Caco-2 (cell line): ENCODE data around the gene OR5B21. TPM values are rescaled to one million over a fixed set of nuclear protein-coding genes. Genes with fewer than 3 reads are reported as not detected.

Experiments used
- BruUV-seq: library from RNA; stranded (reverse); fragments of 400-500 nt; replicated peaks from 2 replicates; lab custom pipeline; 2021; lab: Mats Ljungman, UMichigan
- CTCF ChIA-PET: fragments of 300-600 bp; sonication (Branson Sonifier 250); formaldehyde crosslinking; loops from one replicate; lab custom pipeline; 2022; ENCODE audit warnings: antibody characterized with exemption; lab: Charles Lee
- POLR2A ChIA-PET: fragments of 300-600 bp; sonication (Branson Sonifier 250); formaldehyde crosslinking; loops from one replicate; lab custom pipeline; 2022; ENCODE audit warnings: antibody characterized with exemption; lab: Charles Lee
- DNase-seq, 2 experiments: peaks; one replicate each; pipeline versions ENCODE4 v3.0.0 to v3.0.0-alpha.2; 2020 to 2022
- H3K27me3 ChIP-seq: replicated peaks from 2 replicates; pipeline ENCODE4 v1.6.0; 2011; ENCODE audit warnings: low read length; ENCODE audit not compliant: control insufficient read depth, insufficient read depth
- H3K36me3 ChIP-seq: 2 replicates; pipeline ENCODE4 v1.5.1; 2011; ENCODE audit warnings: low read length; ENCODE audit not compliant: control insufficient read depth, insufficient read depth
- H3K4me1 ChIP-seq: fragments of 250-450 bp; sonication (Bioruptor Pico); 2 replicates; pipeline ENCODE4 v1.5.1; 2020; ENCODE audit warnings: mild to moderate bottlenecking
- H3K4me3 ChIP-seq: 2 replicates; pipeline ENCODE4 v1.5.1; 2011; ENCODE audit warnings: low read depth, mild to moderate bottlenecking, control low read depth, low read length
- H3K9me3 ChIP-seq: fragments of 250-450 bp; sonication (Bioruptor Pico); 2 replicates; pipeline ENCODE4 v1.5.1; 2020; ENCODE audit warnings: mild to moderate bottlenecking, moderate library complexity
- H3K27ac Mint-ChIP-seq: one replicate; pipeline ENCODE4 v1.8.0; 2022; ENCODE audit warnings: mixed read lengths; ENCODE audit not compliant: unreplicated experiment
- H3K27me3 Mint-ChIP-seq: one replicate; pipeline ENCODE4 v1.8.0; 2022; ENCODE audit warnings: mixed read lengths; ENCODE audit not compliant: insufficient read depth, unreplicated experiment
- H3K36me3 Mint-ChIP-seq: one replicate; pipeline ENCODE4 v1.8.0; 2022; ENCODE audit warnings: mild to moderate bottlenecking, mixed read lengths; ENCODE audit not compliant: insufficient read depth, unreplicated experiment
- H3K4me1 Mint-ChIP-seq: one replicate; pipeline ENCODE4 v1.8.0; 2022; ENCODE audit warnings: low read depth, mixed read lengths; ENCODE audit not compliant: unreplicated experiment
- H3K4me3 Mint-ChIP-seq: one replicate; pipeline ENCODE4 v1.8.0; 2022; ENCODE audit warnings: mild to moderate bottlenecking, moderate library complexity, mixed read lengths; ENCODE audit not compliant: unreplicated experiment
- H3K9me3 Mint-ChIP-seq: one replicate; pipeline ENCODE4 v1.8.0; 2022; ENCODE audit warnings: mixed read lengths; ENCODE audit not compliant: unreplicated experiment
- intact Hi-C: fragments of 100-400 bp; cut with micrococcal nuclease; formaldehyde crosslinking; loops from one replicate; pipeline ENCODE4 v1.10.0; 2022; ENCODE audit not compliant: unreplicated experiment
- total RNA-seq: library from RNA; stranded (reverse); gene quantifications from 2 replicates; pipeline ENCODE4 v1.2.3, GENCODE V29; 2022
- TF ChIP-seq, protein P1 (sequence below), 2 experiments: fragments of 200-600 bp in 1 of 2; IDR thresholded peaks; 1 replicate in 1 of 2; 2 replicates in 1 of 2; pipeline versions ENCODE4 v1.5.1 to v1.8.0; 2011 to 2022; ENCODE audit warnings: antibody characterized with exemption in 1 of 2, control low read depth in 1 of 2, inconsistent platforms in 1 of 2, low read depth in 1 of 2, low read length in 1 of 2, mild to moderate bottlenecking in 1 of 2, moderate library complexity in 1 of 2; ENCODE audit not compliant: insufficient read depth in 1 of 2, severe bottlenecking in 1 of 2, unreplicated experiment in 1 of 2

The OR5B21 gene
- total RNA-seq, 1 experiment from 2014 or later = not detected

DNA sequence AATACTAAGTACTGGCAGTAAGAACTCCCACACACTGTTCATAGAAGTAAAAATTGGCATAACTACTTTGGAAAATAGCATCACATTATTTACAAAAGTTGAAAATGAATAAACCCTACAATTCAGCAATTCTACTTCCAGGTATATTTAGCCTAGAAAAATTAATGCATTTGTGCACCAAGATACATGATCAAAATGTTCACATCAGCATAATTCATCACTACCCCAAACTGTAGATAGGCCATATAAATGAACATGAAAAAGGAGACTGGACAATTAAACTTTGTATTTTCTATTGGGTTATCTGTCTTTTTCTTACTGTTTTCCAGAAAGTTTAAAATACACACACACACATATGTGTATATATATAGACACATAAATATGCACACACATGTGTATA, 5.9 kb downstream of the OR5B21 start:
- Mint-ChIP-seq H3K4me3 (no peak overlapping the region), H3K9me3 (no peaks in the 10 kb centered on the region), H3K27me3 (peaks cover 12% of the 10 kb centered on the region), H3K27ac (no peak overlapping the region), H3K36me3 (no peaks in the 10 kb centered on the region), H3K4me1 (no peaks in the 10 kb centered on the region)
- no peak overlapping the region for H3K4me3 ChIP-seq
- BruUV-seq = no TSS peak
- TF ChIP-seq, protein P1, sequence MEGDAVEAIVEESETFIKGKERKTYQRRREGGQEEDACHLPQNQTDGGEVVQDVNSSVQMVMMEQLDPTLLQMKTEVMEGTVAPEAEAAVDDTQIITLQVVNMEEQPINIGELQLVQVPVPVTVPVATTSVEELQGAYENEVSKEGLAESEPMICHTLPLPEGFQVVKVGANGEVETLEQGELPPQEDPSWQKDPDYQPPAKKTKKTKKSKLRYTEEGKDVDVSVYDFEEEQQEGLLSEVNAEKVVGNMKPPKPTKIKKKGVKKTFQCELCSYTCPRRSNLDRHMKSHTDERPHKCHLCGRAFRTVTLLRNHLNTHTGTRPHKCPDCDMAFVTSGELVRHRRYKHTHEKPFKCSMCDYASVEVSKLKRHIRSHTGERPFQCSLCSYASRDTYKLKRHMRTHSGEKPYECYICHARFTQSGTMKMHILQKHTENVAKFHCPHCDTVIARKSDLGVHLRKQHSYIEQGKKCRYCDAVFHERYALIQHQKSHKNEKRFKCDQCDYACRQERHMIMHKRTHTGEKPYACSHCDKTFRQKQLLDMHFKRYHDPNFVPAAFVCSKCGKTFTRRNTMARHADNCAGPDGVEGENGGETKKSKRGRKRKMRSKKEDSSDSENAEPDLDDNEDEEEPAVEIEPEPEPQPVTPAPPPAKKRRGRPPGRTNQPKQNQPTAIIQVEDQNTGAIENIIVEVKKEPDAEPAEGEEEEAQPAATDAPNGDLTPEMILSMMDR (IDR thresholded peaks at IDR 0.05; ENCODE audit: insufficient read depth in 1 of 2, low read depth in 1 of 2, low read length in 1 of 2, severe bottlenecking in 1 of 2, unreplicated experiment in 1 of 2) = no peak
- CTCF ChIA-PET = no interaction called here
- no peaks in the 10 kb centered on the region for H3K9me3 ChIP-seq
- no peaks in the 10 kb centered on the region for H3K36me3 ChIP-seq
- POLR2A ChIA-PET = no interaction called here
- H3K4me1 ChIP-seq = no peaks in the 10 kb centered on the region
- no peaks in the 10 kb centered on the region for H3K27me3 ChIP-seq
- intact Hi-C loops = no loop called here
- DNase-seq = no peak

- Histone ChIP-seq H3K36me3 (no peaks in the 10 kb centered on the region), H3K27me3 (no peaks in the 10 kb centered on the region), H3K4me1 (no peaks in the 10 kb centered on the region), H3K9me3 (no peaks in the 10 kb centered on the region), H3K4me3 (no peak overlapping the region)
- ChIA-PET POLR2A (no interaction called here), CTCF (no interaction called here)
- TF ChIP-seq, protein P1 (IDR thresholded peaks at IDR 0.05; ENCODE audit: insufficient read depth in 1 of 2, low read depth in 1 of 2, low read length in 1 of 2, severe bottlenecking in 1 of 2, unreplicated experiment in 1 of 2) = no peak
- Mint-ChIP-seq H3K4me1 (no peaks in the 10 kb centered on the region), H3K27me3 (peaks cover 8% of the 10 kb centered on the region), H3K36me3 (no peaks in the 10 kb centered on the region), H3K4me3 (no peak overlapping the region), H3K27ac (no peak overlapping the region), H3K9me3 (no peaks in the 10 kb centered on the region)
- DNase-seq = no peak
- intact Hi-C loops = no loop called here
- no TSS peak for BruUV-seq
Observed at GRCh38 chr11:58498464-58498863, 9.4 kb downstream of the OR5B21 start.

DNA sequence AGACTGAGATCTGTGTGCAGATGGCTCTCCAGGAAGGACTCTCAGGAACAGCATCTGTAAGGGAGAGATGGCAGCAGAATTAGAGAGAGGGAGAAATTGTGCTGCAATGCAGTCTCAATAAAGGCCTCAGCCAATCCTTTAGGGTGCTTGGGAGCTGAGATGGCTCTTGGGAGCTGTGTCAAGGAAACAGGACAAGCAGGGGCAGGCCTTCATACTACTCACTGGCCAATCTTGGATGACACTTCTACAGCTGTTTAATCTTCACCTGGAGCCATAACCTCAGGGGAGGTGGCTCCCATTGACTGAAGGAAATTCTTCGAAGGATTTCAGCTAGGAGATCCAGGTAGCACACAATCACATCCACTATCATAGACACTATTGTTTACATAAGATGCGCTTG, 10.0 kb downstream of the OR5B21 start:
- no peaks in the 10 kb centered on the region for H3K9me3 ChIP-seq
- no peaks in the 10 kb centered on the region for H3K36me3 Mint-ChIP-seq
- BruUV-seq = no TSS peak
- no peaks in the 10 kb centered on the region for H3K27me3 ChIP-seq
- H3K4me1 Mint-ChIP-seq = no peaks in the 10 kb centered on the region
- H3K27me3 Mint-ChIP-seq = peaks cover 8% of the 10 kb centered on the region
- H3K4me1 ChIP-seq = no peaks in the 10 kb centered on the region
- POLR2A ChIA-PET = no interaction called here
- H3K4me3 ChIP-seq = no peak overlapping the region
- TF ChIP-seq, protein P1 (IDR thresholded peaks at IDR 0.05; ENCODE audit: insufficient read depth in 1 of 2, low read depth in 1 of 2, low read length in 1 of 2, severe bottlenecking in 1 of 2, unreplicated experiment in 1 of 2) = no peak
- no peaks in the 10 kb centered on the region for H3K36me3 ChIP-seq
- intact Hi-C loops = no loop called here
- H3K9me3 Mint-ChIP-seq = no peaks in the 10 kb centered on the region
- CTCF ChIA-PET = no interaction called here
- no peak overlapping the region for H3K4me3 Mint-ChIP-seq
- no peak for DNase-seq
- no peak overlapping the region for H3K27ac Mint-ChIP-seq
